Heart left ventricle (tissue), 13 donors: Measurements from ENCODE around the gene IFIH1.

Experiments used
- POLR2A ChIP-seq, 2 donors: fragments of 450-650 bp; IDR thresholded peaks; one replicate each; pipeline ENCODE4 v1.6.1; 2017; ENCODE audit warnings: antibody characterized with exemption in 2 of 2, mild to moderate bottlenecking in 2 of 2, moderate library complexity in 2 of 2
- TF ChIP-seq, protein P1 (sequence below), 12 donors: fragments of 200-600 bp; sonication (generic) in 4 of 12; IDR thresholded peaks; one replicate each; pipeline versions ENCODE4 v1.5.0 to v1.8.0; 2018 to 2022; ENCODE audit warnings: antibody characterized with exemption in 12 of 12, mild to moderate bottlenecking in 5 of 12
- donor health status: ischemic (EF 13 %, LVEDD 7.1; RV severe dilation, severe dysfunction).
- donor health status: DM: no; HTN: yes; CAD: no.
- donor health status: DM: no; HTN: no; CAD: no.
- donor health status: ischemic (EF 25% LVEDD 6.9; RV normal size, moderate dysfunction).
- donor health status: ischemic (EF 25% LVEDD 5.7; RV mildly dilated, moderate dysfunction).
- donor health status: ischemic (EF 35%, LVEDD 5.7; RV mildly dilated, moderate dysfunction).
- donor health status: nonischemic (EF 11% LVEDD 7.7; RV severe dilation, severe dysfunction).
- donor health status: DM: yes; HTN: yes; CAD: no.
- donor health status: PGD.
- donor health status: ischemic (EF 29% LVEDD 5.4; RV normal size, mild dysfunction).
- donor health status: nonischemic (EF 23%, LVEDD 6.1; RV moderate dilation, normal function).

DNA sequence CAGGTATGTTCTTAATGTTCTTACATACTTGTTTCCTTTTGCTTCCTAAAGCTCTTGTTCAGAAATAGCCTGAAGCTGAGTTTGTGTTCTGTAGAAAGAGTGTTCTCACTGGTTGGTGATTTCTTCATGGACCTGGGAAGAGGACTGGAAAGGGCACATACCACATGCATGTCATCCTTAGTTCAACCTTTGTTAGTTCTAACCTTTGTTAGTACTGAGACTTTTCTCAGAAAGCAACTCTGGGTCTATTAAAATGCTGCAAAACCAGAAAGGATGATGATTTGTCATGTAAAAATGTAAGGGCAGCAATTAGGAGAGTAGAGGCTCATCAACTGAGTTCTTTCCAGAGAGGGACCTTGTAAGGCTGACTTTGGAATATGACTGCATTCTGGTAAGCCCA is 72.7 kb downstream of the IFIH1 start:
- TF ChIP-seq, protein P1, sequence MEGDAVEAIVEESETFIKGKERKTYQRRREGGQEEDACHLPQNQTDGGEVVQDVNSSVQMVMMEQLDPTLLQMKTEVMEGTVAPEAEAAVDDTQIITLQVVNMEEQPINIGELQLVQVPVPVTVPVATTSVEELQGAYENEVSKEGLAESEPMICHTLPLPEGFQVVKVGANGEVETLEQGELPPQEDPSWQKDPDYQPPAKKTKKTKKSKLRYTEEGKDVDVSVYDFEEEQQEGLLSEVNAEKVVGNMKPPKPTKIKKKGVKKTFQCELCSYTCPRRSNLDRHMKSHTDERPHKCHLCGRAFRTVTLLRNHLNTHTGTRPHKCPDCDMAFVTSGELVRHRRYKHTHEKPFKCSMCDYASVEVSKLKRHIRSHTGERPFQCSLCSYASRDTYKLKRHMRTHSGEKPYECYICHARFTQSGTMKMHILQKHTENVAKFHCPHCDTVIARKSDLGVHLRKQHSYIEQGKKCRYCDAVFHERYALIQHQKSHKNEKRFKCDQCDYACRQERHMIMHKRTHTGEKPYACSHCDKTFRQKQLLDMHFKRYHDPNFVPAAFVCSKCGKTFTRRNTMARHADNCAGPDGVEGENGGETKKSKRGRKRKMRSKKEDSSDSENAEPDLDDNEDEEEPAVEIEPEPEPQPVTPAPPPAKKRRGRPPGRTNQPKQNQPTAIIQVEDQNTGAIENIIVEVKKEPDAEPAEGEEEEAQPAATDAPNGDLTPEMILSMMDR (IDR thresholded peaks at IDR 0.05): no peak
- no peak for TF ChIP-seq POLR2A (IDR thresholded peaks at IDR 0.05)
